NCI-H1417 treated with DMSO at 0.1 percent for 48 hours (cell line): ENCODE results near the gene PRR20G.
"Not testable (repeated sequence)": the region's sequence is repeated elsewhere in the genome, so short reads cannot be mapped to it uniquely, and the experiment has no call there.

ENCODE experiments used
- DNase-seq: peaks from one replicate; lab custom pipeline; 2025; lab: John Stamatoyannopoulos, UW

Gene PRR20G

DNA sequence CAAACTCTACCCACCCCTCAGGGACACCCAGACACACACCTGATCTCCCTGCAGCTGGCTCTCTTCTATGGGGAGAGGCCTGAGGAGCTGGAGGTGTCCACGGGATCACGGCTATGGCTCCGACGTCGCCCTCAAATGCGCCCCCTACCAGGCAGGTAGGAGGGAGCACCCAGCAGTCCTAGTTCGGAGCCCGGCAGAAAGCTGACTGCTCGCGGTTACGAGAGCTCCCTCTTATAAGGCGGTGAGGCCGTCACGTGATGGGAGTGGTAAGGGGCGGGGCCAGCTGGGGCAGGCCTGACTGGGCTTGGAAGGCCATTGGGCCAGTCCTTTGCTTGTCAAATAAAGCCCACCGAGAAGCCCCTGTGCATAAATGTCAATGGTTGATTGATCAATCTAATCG lies at the start of gene PRR20G:
PRR20G (minus strand) TSS at position 207 of the 400 bp plus-strand sequence. CDS start 681 bp downstream, outside the sequence.
- no peak for DNase-seq

DNA sequence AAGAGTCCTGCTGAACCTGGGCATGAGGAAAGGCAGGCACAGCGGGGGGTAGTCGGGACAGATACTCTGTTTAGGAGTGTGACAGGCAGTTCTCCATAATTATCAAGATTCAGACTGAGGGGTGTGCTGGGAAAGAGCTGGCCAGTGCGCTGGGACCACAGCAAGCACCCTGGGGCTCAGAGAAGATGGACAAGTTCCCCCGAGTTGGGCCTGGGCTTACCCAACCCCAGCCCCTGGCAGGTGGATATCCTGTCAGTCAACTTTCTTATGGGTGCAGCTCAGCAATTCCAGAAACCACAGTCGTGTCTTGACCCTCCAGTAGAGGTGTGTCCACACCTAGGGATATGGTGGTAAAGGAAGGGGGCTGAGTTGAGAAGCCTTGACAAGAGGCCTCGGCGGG lies 49.2 kb upstream of the PRR20G start:
- DNase-seq: no peak

DNA sequence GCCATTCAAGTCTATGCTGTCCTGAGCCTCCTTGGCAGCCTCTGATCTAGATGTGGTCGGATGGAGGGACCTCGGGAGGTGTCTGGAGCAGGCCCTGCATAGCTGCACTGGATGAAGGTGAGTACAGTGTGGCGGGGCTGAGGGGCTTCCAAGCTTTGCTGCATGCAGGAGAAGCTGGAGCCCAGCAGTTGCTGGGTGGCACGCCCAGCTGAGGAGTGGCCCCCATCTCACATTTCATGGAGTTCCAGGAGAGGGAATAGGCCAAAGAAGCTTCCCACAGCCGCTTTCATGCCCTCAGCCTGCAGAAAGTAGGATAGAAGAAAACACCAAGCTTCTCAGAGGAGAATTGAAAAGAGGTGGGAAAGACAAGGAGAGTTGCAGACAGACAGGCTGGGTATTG lies 48.3 kb upstream of the PRR20G start:
- no peak for DNase-seq

DNA sequence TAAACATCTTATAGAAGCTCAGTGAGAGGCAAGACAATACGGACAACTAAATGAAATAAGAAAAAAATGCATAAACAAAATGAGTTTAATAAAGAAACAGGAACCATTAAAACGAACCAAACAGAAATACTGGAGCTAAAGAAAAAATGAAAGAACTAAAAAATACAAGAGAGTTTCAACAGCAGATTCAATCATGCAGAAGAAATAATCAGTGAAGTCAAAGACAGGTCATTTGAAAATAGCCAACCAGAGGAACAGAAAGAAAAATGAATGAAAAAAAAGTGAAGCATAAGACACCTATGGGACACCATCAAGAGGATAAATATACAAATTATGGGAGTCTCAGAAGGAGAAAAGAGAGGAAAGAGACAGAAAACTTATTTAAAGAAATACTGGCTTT lies 42.5 kb upstream of the PRR20G start:
- no peak for DNase-seq

DNA sequence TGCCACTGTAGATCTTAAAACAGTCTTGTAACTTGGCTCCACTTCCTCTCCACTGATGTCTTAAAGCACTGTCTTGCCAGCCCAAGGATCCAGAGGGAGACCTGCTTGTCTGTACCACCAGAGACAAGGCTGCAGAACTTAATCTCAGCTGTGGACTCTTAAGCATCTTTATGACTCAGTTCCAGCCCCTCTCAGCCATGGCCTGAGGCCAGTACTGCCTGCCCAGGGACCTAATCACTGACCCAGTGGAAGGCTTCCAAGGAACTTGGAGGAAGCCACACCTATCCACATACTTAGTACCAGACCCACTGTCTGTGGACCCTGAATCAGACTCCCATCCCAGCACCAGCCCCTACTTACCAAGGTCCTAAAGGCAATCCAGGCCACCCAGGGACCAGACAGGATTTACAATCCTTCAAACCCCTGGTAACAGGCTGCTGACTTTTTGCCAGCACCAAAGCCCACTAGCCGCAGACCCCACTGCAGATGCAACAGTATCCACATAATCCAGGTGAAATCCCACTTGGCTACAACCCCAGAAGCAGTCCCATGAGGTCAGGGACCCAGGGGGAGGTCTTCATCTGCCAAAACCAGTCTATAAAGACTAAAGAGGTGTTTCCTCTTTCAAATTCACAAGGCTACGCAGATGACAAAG lies 41.9 kb upstream of the PRR20G start:
- no peak for DNase-seq

DNA sequence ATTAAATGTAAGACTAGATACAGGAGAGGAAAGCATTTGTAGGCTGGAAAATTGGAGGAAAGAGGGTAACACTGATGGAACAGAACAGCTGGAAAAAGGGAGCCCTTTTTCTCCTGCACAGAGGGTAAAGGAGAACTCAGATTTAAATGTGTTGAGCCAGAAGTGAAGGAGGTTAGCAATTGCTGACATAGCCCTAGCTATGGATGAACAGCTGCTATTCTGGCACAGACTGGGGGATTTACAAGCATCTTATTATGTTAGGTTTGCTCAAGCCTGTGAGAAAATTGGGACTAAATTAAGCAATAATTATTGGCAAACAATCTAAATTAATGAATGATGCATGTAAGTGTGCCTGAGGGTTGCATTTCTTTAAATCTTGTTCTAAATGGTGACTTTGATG lies 40.6 kb upstream of the PRR20G start:
- no peak for DNase-seq

DNA sequence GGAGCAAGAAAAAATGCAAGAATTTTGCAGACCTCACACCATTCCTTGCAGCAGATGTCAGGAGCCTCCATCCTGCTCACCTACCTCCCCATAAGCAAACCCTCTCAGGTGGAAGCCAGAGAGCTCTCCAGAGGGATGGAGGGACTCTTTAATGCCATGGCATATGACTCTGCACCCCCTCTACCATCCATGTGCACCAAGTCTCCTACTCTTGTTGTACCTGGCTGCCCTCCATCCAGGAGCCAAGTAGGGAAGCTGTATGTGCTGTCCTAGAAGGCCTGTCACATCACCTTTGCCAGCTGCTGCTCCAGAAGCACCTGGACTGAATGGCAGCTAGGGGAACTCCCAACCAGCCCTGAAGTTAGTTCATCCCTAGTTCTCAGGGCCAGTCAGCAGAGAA lies 38.5 kb upstream of the PRR20G start:
- no peak for DNase-seq

DNA sequence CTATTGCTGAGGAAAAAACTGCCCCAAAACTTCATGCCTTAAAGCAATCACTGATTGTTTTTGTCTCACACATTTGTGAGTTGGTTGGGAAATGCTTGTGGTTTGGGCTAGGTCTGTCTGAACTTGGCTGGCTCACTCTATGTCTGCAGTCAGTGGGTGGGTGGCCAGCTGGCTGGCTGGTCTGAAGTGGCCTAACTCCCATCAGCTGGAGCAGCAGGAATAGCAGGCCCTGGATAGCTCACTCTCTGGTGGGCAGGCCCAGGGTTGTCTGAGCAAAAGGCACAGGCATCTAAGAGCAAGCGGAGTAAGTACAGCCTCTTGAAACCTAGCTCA lies 37.7 kb upstream of the PRR20G start:
- no peak for DNase-seq

DNA sequence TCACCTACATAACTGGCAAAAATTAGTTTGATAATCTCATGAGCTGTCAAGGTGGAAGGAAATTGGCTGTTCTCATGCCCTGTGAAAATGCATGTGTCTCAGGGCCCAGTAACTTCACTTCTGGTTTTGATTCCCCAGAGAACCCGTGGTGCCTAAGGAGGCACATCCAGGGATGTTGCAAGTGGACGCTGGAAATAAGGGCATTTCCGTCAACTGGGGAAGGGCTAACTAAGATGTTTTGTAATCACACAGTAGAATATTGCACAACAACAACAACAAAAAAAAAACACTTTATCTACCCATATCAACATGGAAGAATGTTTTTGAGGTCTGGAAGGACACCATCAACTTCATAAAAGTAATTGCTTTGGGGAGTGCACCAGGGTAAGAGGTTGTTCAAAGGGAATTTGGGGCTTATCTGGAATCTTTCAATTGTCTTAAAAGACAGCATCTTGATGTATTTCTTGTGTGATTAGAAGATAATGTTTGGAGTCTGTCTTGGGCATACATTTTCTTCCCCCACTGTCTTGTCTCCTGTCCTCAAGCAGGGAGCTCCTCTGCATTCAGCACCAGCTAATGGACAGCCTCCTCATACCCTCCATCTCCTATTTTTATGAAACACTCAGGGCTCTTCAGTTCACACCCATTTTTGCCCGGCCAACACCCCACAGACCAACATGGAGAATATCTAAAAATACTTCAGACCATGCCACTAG lies 37.2 kb upstream of the PRR20G start:
- DNase-seq: no peak

DNA sequence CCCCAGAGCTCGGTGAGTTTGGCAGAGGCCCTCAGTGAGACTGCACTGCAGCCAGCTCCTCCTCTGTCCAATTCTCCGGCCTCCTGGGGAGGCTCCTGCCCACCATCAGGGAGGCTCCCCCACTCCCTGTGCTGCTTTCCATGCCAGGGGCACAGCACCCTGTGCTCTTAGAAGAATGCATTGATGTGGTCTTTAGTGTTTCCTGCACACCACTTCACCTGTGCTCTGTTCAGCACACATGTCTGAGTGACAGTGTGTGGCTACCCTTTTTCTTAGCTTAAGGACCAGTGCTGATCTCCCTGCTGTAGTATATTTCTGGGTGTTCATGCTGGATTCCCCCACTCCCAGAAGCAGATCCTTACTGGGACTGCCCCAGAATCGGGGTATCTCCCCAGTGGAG lies 36.2 kb upstream of the PRR20G start:
- no peak for DNase-seq

DNA sequence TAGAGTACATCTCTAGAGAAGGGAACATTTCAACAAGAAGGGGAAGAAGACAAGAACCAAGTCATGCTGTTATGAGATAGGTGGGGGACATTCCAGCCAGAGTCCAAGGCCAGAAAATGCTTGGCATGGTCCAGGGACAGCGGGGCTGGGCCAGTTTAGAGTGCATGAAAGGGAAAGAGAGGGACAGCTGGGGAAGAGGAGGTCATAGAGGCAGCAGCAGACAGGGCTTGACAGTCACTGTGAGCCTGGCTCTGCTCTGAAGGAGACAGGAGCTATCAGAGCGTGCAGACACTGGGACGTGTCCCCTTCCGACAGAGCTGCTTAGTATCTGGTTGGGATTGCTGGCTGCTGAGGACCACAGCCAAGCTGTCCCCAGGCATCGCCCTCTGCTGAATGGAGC lies 35.7 kb upstream of the PRR20G start:
- no peak for DNase-seq

DNA sequence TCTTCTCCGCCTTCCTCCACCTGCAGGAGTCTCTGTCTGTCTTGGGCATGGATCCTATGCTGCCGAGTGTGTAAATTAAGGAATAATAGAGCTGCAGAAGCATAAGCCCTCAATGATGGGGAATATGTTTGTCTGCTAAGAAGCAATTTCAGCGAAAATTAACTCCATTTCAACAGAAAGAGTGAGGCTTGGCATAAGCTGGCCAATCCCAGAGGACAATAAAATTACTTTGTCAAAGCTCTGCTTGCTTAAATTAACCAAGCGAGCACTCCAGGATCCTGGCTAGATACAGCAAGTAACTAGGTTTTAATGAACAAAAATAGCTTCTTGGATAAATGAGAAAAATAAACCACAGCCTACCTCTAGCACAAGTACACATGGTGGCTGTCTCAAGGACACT lies 33.5 kb upstream of the PRR20G start:
- no peak for DNase-seq

DNA sequence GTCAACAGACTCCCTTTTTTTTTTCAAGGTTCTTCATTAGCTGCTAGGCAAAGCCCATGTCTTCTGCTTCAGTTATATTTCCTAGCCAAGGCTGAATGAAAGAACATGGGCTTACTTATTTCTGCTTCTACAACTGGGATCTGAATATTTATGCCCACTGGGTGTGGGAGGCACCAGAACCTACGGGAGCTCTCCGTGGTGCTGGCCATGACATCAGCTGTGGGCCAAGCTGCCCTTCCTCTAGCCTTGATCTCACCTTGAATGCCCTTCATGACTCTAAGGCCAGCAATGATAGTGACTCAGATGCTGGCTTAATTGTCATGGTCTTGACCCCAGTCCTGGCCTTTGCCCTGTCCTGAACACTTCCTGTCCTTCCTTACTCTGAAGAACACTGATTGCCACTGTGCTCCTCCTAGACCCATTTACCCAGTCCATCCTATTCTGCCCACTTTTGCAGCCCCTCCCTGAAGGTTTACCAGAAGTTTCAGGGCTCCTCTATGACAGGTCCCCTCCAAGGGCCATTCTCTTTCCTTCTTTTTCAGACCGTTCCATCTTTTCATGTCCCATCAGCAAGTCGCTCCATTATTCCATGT lies 32.8 kb upstream of the PRR20G start:
- DNase-seq: no peak

DNA sequence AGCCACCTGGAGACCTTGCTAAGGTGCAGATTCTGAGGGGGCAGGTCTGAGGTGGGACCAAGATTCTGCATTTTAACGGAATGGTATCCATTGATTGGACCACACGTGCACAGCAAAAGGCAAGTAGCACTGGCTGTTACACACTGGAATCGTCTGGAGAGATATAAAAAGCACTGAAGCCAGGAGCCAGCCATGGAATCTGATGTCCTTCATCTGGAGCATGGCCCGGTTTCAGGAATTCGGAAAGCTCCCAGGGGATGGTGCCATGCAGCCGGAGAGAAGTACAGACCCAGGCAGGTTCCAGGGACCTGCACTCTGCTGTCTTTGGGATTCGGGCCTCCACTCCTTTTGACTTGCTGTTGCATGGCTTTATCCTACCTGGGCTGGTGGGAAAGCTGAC lies 28.8 kb upstream of the PRR20G start:
- DNase-seq: no peak

DNA sequence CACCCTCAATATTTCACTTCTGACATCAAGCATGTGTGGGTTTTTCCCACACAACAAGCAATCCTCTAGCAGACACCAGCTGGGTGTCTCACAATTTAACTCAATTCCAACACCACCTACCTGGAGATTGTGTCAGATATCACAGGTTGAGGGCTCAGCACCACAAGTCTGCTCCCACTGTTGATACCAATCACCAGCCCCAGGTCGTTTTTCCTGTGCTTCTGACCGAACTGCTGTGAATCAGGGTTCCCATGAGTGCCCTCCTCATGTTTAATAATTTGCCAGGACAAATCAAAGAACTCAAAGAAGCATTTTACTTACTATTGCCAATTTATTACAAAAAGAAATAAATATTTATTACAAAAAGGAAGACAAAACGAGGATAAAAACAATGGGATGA lies 25.0 kb upstream of the PRR20G start:
- DNase-seq: no peak

DNA sequence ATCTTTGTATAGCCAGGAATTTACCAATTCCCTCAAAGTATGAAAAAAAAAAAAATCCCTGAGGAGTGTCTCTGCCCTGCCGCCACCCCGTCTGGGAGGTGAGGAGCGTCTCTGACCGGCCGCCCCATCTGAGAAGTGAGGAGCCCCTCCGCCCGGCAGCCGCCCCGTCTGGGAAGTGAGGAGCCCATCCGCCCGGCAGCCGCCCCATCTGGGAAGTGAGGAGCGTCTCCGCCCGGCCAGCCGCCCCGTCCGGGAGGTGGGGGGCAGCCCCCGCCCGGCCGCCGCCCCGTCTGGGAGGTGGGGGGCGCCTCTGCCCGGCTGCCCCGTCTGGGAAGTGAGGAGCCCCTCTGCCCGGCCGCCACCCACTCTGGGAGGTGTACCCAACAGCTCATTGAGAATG lies 21.0 kb upstream of the PRR20G start:
- not testable (repeated sequence) for DNase-seq

DNA sequence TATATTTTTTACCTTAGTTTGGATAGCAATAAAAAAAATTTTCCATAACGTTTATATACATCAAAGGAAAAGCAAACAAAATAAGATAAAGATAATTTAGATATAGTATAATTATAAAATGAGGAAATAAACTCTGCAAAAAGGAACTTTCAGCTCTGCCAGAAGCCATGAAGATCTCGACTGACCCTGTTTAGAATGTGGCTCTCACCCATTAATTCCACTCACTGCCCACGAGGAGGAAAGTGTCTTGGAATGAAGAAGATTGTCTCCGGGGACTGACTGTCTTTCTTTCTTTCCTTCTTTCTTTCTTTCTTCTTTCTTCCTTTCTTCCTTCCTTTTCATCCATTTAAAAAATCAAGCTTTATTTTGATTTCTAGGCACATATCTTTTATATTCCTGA lies 20.1 kb upstream of the PRR20G start:
- no peak for DNase-seq

DNA sequence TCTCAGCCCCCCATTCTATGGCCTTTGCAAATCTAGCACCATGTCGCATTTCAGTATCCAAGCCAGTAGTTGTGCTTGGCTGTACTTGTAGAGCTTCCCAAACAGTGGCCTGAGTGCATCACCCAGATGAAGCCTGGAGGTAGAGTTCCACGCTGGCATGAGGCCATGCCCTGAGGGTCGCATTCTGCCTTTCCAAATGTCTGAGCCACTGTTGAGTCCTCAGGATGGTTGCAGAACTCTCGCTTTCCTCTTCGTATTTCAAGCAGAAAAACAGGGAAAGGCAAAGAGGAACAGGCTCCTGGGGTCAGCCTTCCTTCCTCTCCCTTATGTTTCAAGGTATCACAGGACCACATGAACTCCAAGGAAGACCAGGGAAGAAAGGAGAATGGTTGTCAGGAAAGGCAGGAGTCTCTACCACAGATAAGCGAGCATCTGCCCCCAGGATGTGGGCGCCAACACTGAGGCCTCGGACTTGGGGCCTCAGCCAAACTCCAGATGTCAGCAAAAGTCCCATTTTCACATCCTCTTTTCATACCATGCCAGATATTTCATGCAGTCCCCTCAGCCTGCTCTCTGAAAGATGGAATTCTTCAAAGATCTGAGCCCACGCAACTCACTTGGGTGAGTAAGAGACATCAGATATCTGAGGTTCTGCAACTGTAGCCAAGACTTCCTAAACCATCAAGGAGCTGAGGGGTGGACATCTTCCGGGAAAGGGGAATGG lies 19.4 kb upstream of the PRR20G start:
- DNase-seq: no peak

DNA sequence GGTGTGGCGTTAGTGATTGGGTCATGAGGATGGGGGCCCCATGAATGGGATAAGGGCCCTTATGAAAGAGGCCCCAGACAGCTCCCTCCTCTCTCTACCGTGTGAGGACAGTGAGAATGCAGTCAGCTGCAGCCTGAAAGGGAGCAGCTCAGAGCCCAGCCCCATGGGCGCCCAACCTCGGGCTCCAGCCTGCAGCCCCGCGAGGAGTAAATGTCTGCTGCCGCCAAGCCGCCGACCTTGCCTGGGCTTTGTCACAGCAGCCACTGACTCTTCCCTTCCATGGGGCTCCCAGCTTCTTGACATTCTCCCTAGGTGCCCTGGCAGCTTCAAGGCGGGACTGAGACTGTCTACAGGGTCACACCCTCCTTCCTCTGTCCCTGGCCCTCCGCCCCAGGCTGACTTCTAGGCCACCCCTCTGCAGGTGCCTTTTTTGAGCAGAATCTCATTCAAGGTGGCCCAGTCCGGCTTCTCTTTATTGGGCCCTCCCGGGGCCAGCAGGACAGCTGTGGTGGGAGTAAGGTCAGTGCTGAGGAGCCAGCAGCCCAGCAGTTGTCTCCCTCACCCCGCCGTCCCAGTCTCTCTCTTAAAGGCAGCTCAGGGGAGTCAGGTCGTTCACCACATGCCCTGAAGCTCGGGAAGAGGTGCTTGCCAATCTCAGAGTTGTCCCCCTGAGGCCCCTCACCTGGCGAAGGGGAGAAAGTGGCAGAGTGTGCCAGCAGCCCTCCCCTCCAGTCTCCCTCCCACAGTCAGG lies 18.7 kb upstream of the PRR20G start:
- no peak for DNase-seq

DNA sequence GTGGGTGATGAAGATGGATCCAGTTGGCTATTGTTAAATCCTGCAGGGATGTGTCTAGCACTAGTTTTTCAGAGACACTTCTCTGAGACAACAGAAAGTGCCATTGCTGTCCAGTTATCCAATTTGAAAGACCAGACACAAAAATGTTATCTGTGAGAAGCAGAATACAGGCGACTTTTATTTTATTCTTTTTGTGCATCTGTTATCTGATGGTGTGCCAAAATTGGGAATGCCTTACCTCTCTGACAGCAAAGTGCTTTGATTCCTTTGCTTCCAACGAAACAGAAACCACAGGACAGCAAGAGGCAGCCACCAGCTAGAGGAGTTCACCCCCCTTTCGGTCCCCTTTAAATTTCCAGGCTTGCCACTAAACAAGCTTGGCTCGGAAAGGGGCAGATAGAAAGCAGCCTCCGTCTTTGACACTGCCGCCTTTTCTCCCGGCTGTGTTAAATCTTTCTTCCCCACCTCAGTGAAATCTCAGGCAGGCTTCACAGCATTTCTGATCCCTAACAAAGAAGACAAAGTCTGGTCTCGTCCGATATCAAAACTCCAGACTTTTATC lies 17.7 kb upstream of the PRR20G start:
- no peak for DNase-seq

DNA sequence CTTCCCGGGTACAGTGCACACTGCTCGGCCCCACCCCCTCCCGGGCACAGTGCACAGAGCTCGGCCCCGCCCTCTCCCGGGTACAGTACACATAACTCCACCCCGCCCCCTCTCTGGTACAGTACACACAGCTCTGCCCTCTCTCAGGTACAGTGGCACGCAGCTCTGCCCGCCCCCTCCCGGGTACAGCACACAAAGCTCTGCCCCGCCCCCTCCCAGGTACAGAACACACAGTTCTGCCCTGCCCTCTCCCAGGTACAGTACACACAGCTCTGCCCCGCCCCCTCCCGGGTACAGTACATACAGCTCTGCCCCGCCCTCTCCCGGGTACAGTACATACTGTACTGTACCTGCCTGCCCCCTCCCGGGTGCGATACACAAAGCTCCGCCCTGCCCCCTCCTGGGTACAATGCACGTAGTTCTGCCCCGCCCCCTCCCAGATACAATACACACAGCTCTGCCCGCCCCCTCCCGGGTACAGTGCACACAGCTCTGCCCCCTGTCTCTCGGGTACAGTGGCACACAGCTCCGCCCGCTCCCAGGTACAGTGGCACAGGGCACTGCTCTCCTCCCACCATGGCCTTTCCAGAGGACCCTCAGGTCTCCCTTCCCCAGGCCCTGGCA lies 16.4 kb upstream of the PRR20G start:
- DNase-seq: peak; percentile 98

DNA sequence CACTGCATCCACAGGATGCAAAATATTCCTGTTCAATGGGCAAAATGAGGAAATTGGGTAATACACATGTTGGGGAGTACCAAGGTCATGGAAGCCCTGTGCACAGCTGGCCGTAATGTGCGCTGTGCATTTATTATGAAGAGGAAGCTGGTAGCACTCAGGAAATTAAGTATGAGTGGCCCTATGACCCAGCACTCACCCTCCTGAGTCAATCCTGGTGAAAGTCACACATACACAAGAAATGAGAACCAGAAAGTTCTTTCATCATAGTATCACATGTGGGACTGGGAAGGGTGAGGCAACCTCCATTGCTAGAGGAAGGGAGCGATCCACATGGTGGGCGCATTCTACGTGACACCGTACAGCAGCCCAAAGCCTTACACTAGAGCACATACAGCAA lies 11.4 kb upstream of the PRR20G start:
- DNase-seq: no peak
